NCI-H2107 (cell line): ENCODE measurements around the gene HAUS3.
"Not testable (repeated sequence)": the region's sequence is repeated elsewhere in the genome, so short reads cannot be mapped to it uniquely, and the experiment has no call there.

Source experiments
- DNase-seq: peaks from one replicate; lab custom pipeline; 2025; lab: John Stamatoyannopoulos, UW

The HAUS3 gene

GRCh38 chr4:2220016-2220630 lies 21.8 kb downstream of the HAUS3 start:
- peak; percentile 59 for DNase-seq

DNA sequence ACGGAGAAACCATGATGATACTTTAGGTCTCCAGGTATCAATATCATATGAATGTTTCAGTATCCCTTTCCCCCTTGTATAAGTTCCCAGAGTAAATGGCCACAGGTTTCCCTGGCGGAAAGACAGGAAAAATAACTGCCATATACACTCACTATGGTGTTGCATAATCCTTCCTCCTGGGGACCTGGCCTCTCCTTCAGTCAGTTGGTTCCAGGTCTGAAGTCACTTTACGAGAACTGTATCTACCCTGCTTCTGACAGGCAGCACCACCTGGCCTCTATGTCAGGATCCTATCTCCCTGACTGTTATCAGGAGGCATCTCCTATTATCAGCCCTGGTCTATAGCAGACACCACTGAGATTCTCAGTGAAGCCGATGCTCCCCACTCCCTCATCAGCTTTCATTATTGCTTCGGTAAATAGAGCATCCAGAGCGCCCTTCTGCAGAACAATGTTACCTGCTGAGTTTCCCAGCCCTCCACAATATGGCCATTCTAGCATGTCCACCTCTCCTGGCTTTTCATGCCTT lies 22.6 kb downstream of the HAUS3 start:
- DNase-seq: no peak

GRCh38 chr4:2218436-2218835 lies 23.5 kb downstream of the HAUS3 start:
- no peak for DNase-seq

DNA sequence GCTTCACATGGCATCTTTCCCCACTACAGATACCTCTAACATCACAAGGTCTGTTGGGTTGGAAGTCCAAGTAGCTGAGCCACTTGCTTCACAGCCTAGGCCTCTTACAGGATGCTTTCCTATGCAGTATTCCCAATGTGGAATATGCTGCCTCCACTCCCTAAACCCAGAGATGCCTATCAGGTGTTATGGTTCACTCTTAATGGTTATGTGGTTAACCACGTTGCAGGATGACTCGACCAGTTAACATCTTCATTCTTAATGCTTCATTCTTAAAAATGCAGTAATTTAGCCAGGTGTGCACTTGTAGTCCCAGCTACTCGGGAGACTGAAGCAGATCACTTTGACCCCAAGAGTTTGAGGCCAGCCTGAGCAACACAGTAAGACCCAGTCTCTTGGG lies 24.2 kb downstream of the HAUS3 start:
- DNase-seq: no peak

DNA sequence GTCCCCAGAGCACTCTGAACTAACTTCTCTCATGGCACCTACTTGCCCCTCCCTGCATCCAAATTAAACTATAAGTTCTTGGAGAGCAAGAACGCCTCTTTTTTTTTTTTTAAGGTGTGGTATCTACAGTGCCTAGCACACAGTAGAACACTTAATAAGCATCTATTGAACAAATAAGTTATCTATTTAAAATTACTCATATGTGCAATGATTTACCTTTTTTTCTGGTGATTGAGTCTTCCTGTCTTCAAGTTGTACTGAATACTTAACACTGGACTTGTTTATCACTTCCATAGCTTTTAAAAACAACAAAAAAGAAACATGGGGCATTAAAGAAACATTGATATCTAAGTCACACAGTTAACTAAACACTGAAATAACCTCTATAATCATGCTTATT lies 29.1 kb downstream of the HAUS3 start:
- DNase-seq: no peak

- not testable (repeated sequence) for DNase-seq
Observed at GRCh38 chr4:2202789-2203188, 39.1 kb downstream of the HAUS3 start.

DNA sequence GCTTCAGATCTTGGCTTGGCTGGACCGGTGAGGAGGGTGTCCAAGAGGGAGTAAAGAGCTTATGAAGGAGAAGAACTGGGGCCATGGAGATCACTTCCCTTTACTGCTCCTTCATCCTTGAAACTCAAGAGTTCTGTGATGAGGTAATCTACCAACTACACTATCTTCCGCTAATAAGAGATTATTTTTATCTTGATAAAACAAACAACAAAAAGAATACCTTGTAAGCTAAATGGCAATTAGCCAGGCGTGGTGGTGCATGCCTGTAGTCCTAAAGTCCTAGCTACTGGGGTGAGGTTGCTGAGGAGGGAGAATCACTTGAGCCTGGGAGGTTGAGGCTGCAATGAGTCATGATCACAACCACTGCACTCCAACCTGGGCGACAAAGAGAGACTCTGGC lies 47.4 kb downstream of the HAUS3 start:
- no peak for DNase-seq

- DNase-seq: no peak
Observed at GRCh38 chr4:2193326-2193725, 48.6 kb downstream of the HAUS3 start.

- no peak for DNase-seq
Observed at GRCh38 chr4:2186865-2187172, 55.1 kb downstream of the HAUS3 start.

- DNase-seq: peak; percentile 2
Observed at GRCh38 chr4:2186133-2186864, 55.6 kb downstream of the HAUS3 start.

GRCh38 chr4:2183394-2183793 lies 58.5 kb downstream of the HAUS3 start:
- DNase-seq: no peak

DNA sequence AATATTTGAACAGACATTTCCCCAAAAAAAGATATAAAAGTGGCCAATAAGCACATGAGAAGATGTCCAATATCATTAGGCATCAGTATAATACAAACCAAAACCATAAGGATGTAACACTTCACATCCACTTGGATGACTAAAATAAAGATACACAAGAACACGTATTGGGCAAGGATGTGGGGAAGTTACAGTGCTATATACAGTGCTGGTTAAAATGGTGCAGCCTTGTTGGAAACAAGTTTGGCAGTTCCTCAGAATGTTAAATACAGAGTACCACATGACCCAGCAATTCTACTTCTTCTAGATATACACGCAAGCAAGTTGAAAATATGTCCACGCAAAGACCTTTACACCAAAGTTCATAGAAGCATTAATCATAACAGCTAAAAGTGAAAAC lies 58.9 kb downstream of the HAUS3 start:
- no peak for DNase-seq

DNA sequence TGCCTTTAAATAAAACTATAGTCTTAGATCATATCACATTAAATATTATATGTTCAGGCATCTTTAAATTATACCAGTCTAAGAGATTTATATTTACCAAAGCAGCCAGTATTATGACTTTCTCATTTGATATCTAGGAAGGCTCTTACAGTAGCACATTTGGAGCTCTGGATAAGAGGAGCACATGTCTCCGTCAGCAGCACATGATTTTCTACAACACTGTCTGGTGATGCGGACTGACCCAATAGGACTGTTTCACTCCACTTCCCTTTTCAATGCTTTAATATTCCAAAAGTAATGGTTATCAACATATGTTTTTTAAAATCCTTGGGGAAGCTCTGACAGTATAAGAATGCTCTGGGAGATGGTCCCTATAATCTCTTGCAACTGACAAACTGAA lies 61.5 kb downstream of the HAUS3 start:
- DNase-seq: no peak

- no peak for DNase-seq
Observed at GRCh38 chr4:2179717-2180116, 62.2 kb downstream of the HAUS3 start.

GRCh38 chr4:2178986-2179385 lies 62.9 kb downstream of the HAUS3 start:
- DNase-seq: no peak
